ENCODE data around the gene OSTM1. TPM values are rescaled to one million over a fixed set of nuclear protein-coding genes. Genes with fewer than 3 reads are reported as not detected.

The OSTM1 gene
- total and polyA plus RNA-seq, 2 of the 13 experiments (the other 11 are each of a cell fraction or from before 2014, with no cell fraction given), result 8.7 to 20.5 TPM

- TF ChIP-seq CSRNP2 (CRISPR knock-in tag; conservative IDR thresholded peaks at IDR 0.05; ENCODE audit: low read depth) (no peak), FOXP1 (IDR thresholded peaks at IDR 0.05) (no peak), FOXP1 (CRISPR knock-in tag; IDR thresholded peaks at IDR 0.05) (no peak)
These were observed 75.2 kb downstream of the OSTM1 start (continued) for GRCh38 chr6:107999341-107999740.

- DNase-seq (ENCODE audit: low spot score), result no peak
- Histone ChIP-seq H3K27ac (ENCODE audit: extremely low read length, insufficient read depth, low read length) (no peak overlapping the region), H3K4me2 (ENCODE audit: low read depth, low read length) (no peak overlapping the region), H3K9ac (ENCODE audit: insufficient read depth, low read depth, low read length) (no peak overlapping the region), H2AFZ (ENCODE audit: low read length) (no peak overlapping the region), H3K9me3 (ENCODE audit: low read length) (no peaks in the 10 kb centered on the region), H3K79me2 (ENCODE audit: insufficient read depth, low read length) (no peaks in the 10 kb centered on the region), H3K4me3 (replicated peaks in 1 of 3; ENCODE audit: insufficient read depth in 1 of 3, low read depth in 2 of 3, low read length in 3 of 3) (no peak overlapping the region), H3K4me1 (ENCODE audit: insufficient read depth, low read length) (peaks cover 4% of the 10 kb centered on the region), H3K36me3 (replicated peaks in 1 of 2; ENCODE audit: control insufficient read depth in 1 of 2, insufficient read depth in 2 of 2, low read length in 2 of 2) (no peaks in the 10 kb centered on the region), H4K20me1 (ENCODE audit: insufficient read depth, low read length) (no peaks in the 10 kb centered on the region), H3K27me3 (ENCODE audit: control insufficient read depth in 1 of 2, insufficient read depth in 2 of 2, low read length in 2 of 2) (no peaks in the 10 kb centered on the region)
- in situ Hi-C loops (cut with HindIII; ENCODE audit: extremely low pct_ligation_motif_present, low pct_unique_long_range_greater_than_20kb), result loop anchor here (25.0 kb wide), 1 partner anchor 520 kb away; no protein-coding TSS in a partner anchor
- ATAC-seq, result no peak
- ChIA-PET POLR2A (interaction anchor here (1.4 kb wide), 1 partner anchor 9 kb away, joined by 4 read pairs; no protein-coding TSS in a partner anchor), CTCF (ENCODE audit: low intra/inter-chr PET ratio, low total read pairs) (no interaction called here)
- 73% methylated on average over 9 of the region's 9 CpGs for WGBS (ENCODE audit: low lambda C conversion rate)
- BruUV-seq (replicated peaks), result no TSS peak
- no peak for TF ChIP-seq CTCF (CRISPR knock-in tag; IDR thresholded peaks at IDR 0.05)
- TF ChIP-seq RBFOX2 (IDR thresholded peaks at IDR 0.05; ENCODE audit: low read depth, low read length), result no peak
- TF ChIP-seq ZNF10 (CRISPR knock-in tag; IDR thresholded peaks at IDR 0.05; ENCODE audit: borderline replicate concordance, low read depth), result no peak
- no peak for TF ChIP-seq KDM2A (CRISPR knock-in tag; IDR thresholded peaks at IDR 0.05; ENCODE audit: borderline replicate concordance, low read depth)
- no peak for TF ChIP-seq ZSCAN20 (CRISPR knock-in tag; IDR thresholded peaks at IDR 0.05; ENCODE audit: borderline replicate concordance)
- TF ChIP-seq YEATS4 (CRISPR knock-in tag; IDR thresholded peaks at IDR 0.05; ENCODE audit: borderline replicate concordance), result no peak
- TF ChIP-seq MBNL3 (CRISPR knock-in tag; conservative IDR thresholded peaks at IDR 0.05), result no peak
- no peak for TF ChIP-seq TOE1 (CRISPR knock-in tag; IDR thresholded peaks at IDR 0.05)
- TF ChIP-seq MAF1 (CRISPR knock-in tag; IDR thresholded peaks at IDR 0.05; ENCODE audit: borderline replicate concordance), result no peak
- intact Hi-C loops (cut with micrococcal nuclease; ENCODE audit: unreplicated experiment), result no loop called here
- no peak for FAIRE-seq
These were observed 82.6 kb downstream of the OSTM1 start for GRCh38 chr6:107991772-107992550.
